Colonic mucosa (tissue), 4 donors: ENCODE data around the gene FMN1. TPM values are rescaled to one million over a fixed set of nuclear protein-coding genes. Genes with fewer than 3 reads are reported as not detected.

Source experiments
- DNase-seq: peaks from one replicate; pipeline ENCODE4 v3.0.0-alpha.2; 2020
- H3K27ac ChIP-seq: fragments of 200-600 bp; one replicate; pipeline ENCODE4 v1.8.0; 2021
- H3K27me3 ChIP-seq: fragments of 200-600 bp; one replicate; pipeline ENCODE4 v1.8.0; 2021
- H3K36me3 ChIP-seq: fragments of 200-600 bp; one replicate; pipeline ENCODE4 v1.8.0; 2021
- H3K4me1 ChIP-seq: fragments of 200-600 bp; one replicate; pipeline ENCODE4 v1.8.0; 2021; ENCODE audit warnings: mild to moderate bottlenecking
- H3K4me3 ChIP-seq: fragments of 200-600 bp; one replicate; pipeline ENCODE4 v1.8.0; 2021
- H3K9ac ChIP-seq, 2 donors: one replicate each; pipeline ENCODE4 v1.7.0; 2013; ENCODE audit warnings: control low read depth in 2 of 2, low read depth in 2 of 2, low read length in 2 of 2
- H3K9me3 ChIP-seq: fragments of 200-600 bp; one replicate; pipeline ENCODE4 v1.8.0; 2021
- intact Hi-C: fragments of 100-400 bp; cut with DNase I; formaldehyde crosslinking; loops from one replicate; pipeline ENCODE4 v1.14.1; 2022
- total RNA-seq, 2 donors: library from RNA; stranded (reverse); fragmentation: NEBNext Ultra II Directional in 1 of 2; extraction: Animal tissue kit (Norgen Biotek cat#: 25700) in 1 of 2; gene quantifications; one replicate each; pipeline ENCODE4 v1.2.1, GENCODE V29; 2021
- TF ChIP-seq, protein P1 (sequence below): fragments of 200-600 bp; IDR thresholded peaks from one replicate; pipeline ENCODE4 v1.8.0; 2022; ENCODE audit warnings: antibody characterized with exemption, mild to moderate bottlenecking
- donor health status: healthy.
- donor health status: DM: no; HTN: no; CAD: no.
- donor health status: DM: no; HTN: no; CAD: no.

Gene FMN1
- total RNA-seq, 2 donors from 2014 or later, result 23.5 to 32.0 TPM

DNA sequence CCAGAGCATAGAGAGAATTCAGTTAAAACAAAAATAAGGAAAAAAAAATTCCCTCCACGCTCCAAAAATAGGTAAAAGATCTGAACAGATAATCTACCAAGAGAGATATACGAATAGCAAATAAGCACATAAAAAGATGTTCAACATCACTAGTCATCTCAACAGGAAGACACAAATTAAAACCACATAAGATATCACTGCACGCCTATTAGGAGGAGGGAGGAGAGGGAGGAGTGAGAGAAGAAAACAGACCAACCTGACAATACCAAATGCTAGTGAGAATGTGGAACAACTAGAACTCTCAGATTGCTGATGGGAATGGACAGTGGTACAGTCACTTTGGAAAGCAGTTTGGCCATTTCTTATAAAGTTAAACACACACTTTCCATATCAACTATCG lies 212.5 kb downstream of the FMN1 start:
- TF ChIP-seq, protein P1, sequence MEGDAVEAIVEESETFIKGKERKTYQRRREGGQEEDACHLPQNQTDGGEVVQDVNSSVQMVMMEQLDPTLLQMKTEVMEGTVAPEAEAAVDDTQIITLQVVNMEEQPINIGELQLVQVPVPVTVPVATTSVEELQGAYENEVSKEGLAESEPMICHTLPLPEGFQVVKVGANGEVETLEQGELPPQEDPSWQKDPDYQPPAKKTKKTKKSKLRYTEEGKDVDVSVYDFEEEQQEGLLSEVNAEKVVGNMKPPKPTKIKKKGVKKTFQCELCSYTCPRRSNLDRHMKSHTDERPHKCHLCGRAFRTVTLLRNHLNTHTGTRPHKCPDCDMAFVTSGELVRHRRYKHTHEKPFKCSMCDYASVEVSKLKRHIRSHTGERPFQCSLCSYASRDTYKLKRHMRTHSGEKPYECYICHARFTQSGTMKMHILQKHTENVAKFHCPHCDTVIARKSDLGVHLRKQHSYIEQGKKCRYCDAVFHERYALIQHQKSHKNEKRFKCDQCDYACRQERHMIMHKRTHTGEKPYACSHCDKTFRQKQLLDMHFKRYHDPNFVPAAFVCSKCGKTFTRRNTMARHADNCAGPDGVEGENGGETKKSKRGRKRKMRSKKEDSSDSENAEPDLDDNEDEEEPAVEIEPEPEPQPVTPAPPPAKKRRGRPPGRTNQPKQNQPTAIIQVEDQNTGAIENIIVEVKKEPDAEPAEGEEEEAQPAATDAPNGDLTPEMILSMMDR, result no peak
- Histone ChIP-seq H3K27me3 (no peaks in the 10 kb centered on the region), H3K27ac (no peak overlapping the region), H3K9ac (no peak overlapping the region), H3K4me1 (no peaks in the 10 kb centered on the region), H3K4me3 (no peak overlapping the region), H3K36me3 (no peaks in the 10 kb centered on the region), H3K9me3 (no peaks in the 10 kb centered on the region)
- intact Hi-C loops, result no loop called here
- no peak for DNase-seq

DNA sequence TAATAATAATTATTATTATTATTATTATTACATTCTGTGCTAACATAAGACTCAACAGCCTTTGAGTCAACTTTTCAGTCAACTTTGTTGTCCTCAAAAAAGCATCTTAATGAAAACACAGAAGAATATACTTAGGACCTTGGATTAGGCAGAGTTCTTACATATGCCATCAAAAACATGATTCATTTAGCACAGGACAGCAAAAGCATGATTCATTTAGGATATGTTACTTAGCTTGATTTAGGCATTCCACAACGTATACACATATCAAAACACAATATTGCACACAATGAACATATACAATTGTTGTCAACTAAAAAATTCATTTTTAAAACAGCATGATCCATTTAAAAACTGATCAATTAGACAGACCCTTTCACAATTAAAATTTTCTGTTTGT lies 213.0 kb downstream of the FMN1 start:
- H3K4me3 ChIP-seq, result no peak overlapping the region
- no peak for DNase-seq
- TF ChIP-seq, protein P1, result no peak
- no peak overlapping the region for H3K27ac ChIP-seq
- no peaks in the 10 kb centered on the region for H3K9me3 ChIP-seq
- no peaks in the 10 kb centered on the region for H3K36me3 ChIP-seq
- H3K4me1 ChIP-seq, result no peaks in the 10 kb centered on the region
- intact Hi-C loops, result no loop called here
- no peak overlapping the region for H3K9ac ChIP-seq
- no peaks in the 10 kb centered on the region for H3K27me3 ChIP-seq

DNA sequence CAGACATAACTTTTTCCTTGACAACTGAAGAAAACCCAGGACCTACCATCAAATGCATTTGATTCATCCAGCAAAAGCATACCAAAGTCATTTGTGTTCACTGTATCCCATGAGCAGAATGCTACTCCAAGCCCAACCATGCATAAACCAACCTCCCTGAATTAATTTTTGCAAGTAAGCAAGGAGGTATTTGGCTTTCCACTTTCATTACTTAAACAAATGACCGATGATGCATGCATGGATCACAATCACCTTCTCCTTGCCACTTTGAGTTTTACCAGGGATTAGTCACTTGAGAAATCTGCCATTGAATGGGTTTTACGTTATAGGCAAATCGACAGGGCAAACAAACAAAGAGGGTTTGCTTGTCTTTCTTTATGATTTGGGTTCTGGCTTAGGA lies 214.8 kb downstream of the FMN1 start:
- Histone ChIP-seq H3K9ac (no peak overlapping the region), H3K27me3 (no peaks in the 10 kb centered on the region), H3K9me3 (no peaks in the 10 kb centered on the region), H3K36me3 (no peaks in the 10 kb centered on the region), H3K4me1 (no peaks in the 10 kb centered on the region), H3K4me3 (no peak overlapping the region), H3K27ac (no peak overlapping the region)
- intact Hi-C loops, result no loop called here
- DNase-seq, result no peak
- TF ChIP-seq, protein P1, result no peak

DNA sequence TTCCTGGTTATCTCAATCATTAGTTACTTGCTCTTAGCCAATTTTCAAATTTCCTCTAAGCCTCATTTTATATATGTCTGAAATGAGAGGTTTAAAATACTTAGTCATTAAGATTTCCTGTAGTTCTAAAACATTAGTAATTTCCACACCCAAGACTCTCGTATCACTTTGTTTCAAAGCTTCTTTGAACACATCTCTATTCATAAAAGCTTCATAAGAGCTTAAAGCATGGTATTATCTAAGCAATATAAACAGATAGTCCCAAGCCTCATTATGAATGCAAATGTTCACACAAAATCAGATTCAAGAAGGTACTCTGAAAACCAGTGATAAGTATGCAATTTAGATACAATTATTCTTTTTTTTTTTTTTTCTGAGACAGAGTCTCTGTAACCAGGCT lies 217.0 kb downstream of the FMN1 start:
- Histone ChIP-seq H3K27me3 (no peaks in the 10 kb centered on the region), H3K27ac (no peak overlapping the region), H3K36me3 (no peaks in the 10 kb centered on the region), H3K9me3 (no peaks in the 10 kb centered on the region), H3K4me1 (no peaks in the 10 kb centered on the region), H3K4me3 (no peak overlapping the region), H3K9ac (no peak overlapping the region)
- no peak for DNase-seq
- TF ChIP-seq, protein P1, result no peak
- intact Hi-C loops, result no loop called here

DNA sequence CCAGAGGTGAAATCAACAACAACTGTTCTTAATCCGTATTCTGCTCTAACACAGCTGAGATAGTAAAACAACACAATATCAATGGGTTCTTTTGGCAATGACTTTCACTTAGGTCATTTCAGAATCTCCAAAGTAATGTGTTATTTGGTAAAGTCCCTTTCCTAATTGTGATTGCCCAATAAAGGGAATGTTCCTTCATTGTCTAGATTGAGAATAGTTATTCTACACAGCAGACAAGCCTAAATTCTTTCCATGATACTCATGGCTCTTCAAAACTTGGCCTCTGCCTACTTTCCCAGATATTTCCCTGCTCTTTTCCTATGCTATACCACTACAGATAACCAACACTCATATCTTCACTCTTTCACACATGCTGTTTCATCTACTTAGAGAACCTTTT lies 219.8 kb downstream of the FMN1 start:
- no peak for DNase-seq
- Histone ChIP-seq H3K36me3 (no peaks in the 10 kb centered on the region), H3K9ac (no peak overlapping the region), H3K4me1 (no peaks in the 10 kb centered on the region), H3K27me3 (no peaks in the 10 kb centered on the region), H3K4me3 (no peak overlapping the region), H3K27ac (no peak overlapping the region), H3K9me3 (no peaks in the 10 kb centered on the region)
- TF ChIP-seq, protein P1, result no peak
- intact Hi-C loops, result no loop called here

DNA sequence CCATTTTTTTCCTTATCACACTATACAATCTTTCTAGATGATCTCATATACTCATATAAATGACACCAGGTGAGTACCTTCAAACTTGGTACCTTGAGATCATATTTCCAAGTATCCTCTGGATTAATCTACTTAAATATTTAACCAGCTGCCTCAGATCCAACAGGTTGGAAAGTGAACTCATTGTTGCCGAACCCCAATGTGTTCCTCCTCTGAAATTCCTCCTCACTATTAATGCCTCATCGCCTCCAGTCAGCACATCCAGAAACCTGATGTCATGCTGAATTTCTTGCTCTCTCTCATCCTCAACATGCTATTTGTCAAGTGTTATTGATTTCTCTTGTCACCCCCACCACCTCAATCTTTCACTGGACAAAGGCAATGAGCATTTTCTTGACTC lies 221.8 kb downstream of the FMN1 start:
- DNase-seq, result no peak
- TF ChIP-seq, protein P1, result no peak

More for the DNA sequence above, 221.8 kb downstream of the FMN1 start:
- Histone ChIP-seq H3K4me1 (no peaks in the 10 kb centered on the region), H3K27me3 (no peaks in the 10 kb centered on the region), H3K9ac (no peak overlapping the region), H3K9me3 (no peaks in the 10 kb centered on the region), H3K36me3 (no peaks in the 10 kb centered on the region), H3K4me3 (no peak overlapping the region), H3K27ac (no peak overlapping the region)
- intact Hi-C loops, result no loop called here
